HG02884 (cell line): ENCODE measurements around the gene OPA1.

ENCODE experiments used
- ATAC-seq: cut with Tn5 transposase; IDR thresholded peaks from one replicate; pipeline ENCODE4 v1.9.1; 2021; ENCODE audit warnings: mild to moderate bottlenecking, moderate library complexity; ENCODE audit not compliant: unreplicated experiment

OPA1 gene

GRCh38 chr3:193645806-193646205 is 52.8 kb downstream of the OPA1 start:
- ATAC-seq, result no peak

GRCh38 chr3:193648542-193649076 is 55.6 kb downstream of the OPA1 start:
- no peak for ATAC-seq

- ATAC-seq, result no peak
These were observed 57.6 kb downstream of the OPA1 start for GRCh38 chr3:193650585-193650984.

- ATAC-seq, result no peak
These were observed 62.9 kb downstream of the OPA1 start for GRCh38 chr3:193655831-193656433.

- ATAC-seq, result no peak
These were observed 63.4 kb downstream of the OPA1 start for GRCh38 chr3:193656445-193656844.

GRCh38 chr3:193656878-193657282 is 63.9 kb downstream of the OPA1 start:
- ATAC-seq, result no peak

GRCh38 chr3:193660171-193660570 is 67.2 kb downstream of the OPA1 start:
- ATAC-seq, result no peak

- ATAC-seq, result no peak
These were observed 67.8 kb downstream of the OPA1 start for GRCh38 chr3:193660698-193661411.

- no peak for ATAC-seq
These were observed 69.8 kb downstream of the OPA1 start for GRCh38 chr3:193662757-193663322.

- ATAC-seq, result no peak
These were observed 72.5 kb downstream of the OPA1 start for GRCh38 chr3:193665370-193665989.

- no peak for ATAC-seq
These were observed 80.8 kb downstream of the OPA1 start for GRCh38 chr3:193673845-193674244.

- ATAC-seq, result no peak
These were observed 81.7 kb downstream of the OPA1 start for GRCh38 chr3:193674714-193675113.

- no peak for ATAC-seq
These were observed 84.7 kb downstream of the OPA1 start for GRCh38 chr3:193677734-193678133.

- no peak for ATAC-seq
These were observed 87.2 kb downstream of the OPA1 start for GRCh38 chr3:193680220-193680619.

- ATAC-seq, result no peak
These were observed 88.6 kb downstream of the OPA1 start for GRCh38 chr3:193681631-193682030.

- no peak for ATAC-seq
These were observed 93.9 kb downstream of the OPA1 start for GRCh38 chr3:193686665-193687483.

- ATAC-seq, result no peak
These were observed 96.1 kb downstream of the OPA1 start for GRCh38 chr3:193688834-193689714.

GRCh38 chr3:193693774-193694173 is 100.8 kb downstream of the OPA1 start:
- ATAC-seq, result peak; percentile 59

GRCh38 chr3:193701953-193702635 is 109.1 kb downstream of the OPA1 start:
- ATAC-seq, result peak; percentile 64
